HG03159 (cell line): ENCODE results near the gene ZNF891.

Experiments
- ATAC-seq: cut with Tn5 transposase; IDR thresholded peaks from one replicate; pipeline ENCODE4 v1.9.1; 2021; ENCODE audit warnings: mild to moderate bottlenecking, moderate library complexity; ENCODE audit not compliant: unreplicated experiment

Gene ZNF891

GRCh38 chr12:133130038-133130807 lies at the start of gene ZNF891, which contains the start of gene ZNF10:
Gene ZNF891, minus strand, starts transcription at chr12:133130274. Its CDS starts 8,356 bp downstream, at chr12:133121918.
Gene ZNF10, plus strand, starts transcription at chr12:133130627. Its CDS starts 13,866 bp downstream, at chr12:133144493.
- peak; percentile 91 for ATAC-seq

GRCh38 chr12:133174901-133175300 lies 44.8 kb upstream of the ZNF891 start:
- ATAC-seq: no peak

- ATAC-seq: no peak
These were observed 42.4 kb upstream of the ZNF891 start for GRCh38 chr12:133172491-133172890.

- no peak for ATAC-seq
These were observed 35.7 kb upstream of the ZNF891 start for GRCh38 chr12:133165776-133166175.

DNA sequence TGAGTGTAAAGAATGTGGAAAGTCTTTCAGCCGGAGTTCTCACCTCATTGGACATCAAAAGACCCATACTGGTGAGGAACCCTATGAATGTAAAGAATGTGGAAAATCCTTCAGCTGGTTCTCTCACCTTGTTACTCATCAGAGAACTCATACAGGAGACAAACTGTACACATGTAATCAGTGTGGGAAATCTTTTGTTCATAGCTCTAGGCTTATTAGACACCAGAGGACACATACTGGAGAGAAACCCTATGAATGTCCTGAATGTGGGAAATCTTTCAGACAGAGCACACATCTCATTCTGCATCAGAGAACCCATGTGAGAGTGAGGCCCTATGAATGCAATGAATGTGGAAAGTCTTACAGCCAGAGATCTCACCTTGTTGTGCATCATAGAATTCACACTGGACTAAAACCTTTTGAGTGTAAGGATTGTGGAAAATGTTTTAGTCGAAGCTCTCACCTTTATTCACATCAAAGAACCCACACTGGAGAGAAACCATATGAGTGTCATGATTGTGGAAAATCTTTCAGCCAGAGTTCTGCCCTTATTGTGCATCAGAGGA lies 26.1 kb upstream of the ZNF891 start:
- no peak for ATAC-seq

DNA sequence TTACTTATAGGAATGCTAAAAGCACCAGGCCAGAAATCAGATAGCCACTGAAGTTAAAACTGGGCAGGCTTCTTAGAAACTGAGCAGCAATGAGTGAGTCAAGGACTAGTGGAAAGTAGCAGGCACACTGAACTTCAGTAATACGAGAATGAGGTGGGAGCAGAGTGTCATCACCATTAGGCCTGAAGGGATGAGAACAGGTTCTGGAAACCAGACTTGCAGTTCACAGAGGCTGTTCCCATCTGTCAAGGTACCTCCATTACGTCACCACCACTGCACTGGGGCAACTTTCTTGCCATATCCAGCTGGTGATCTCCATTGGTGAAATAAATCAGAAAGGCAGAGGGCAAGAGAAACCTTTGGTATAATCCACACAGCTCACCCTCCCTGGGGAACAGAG lies 15.9 kb upstream of the ZNF891 start:
- no peak for ATAC-seq

- ATAC-seq: no peak
These were observed 5.7 kb upstream of the ZNF891 start for GRCh38 chr12:133135747-133136146.

DNA sequence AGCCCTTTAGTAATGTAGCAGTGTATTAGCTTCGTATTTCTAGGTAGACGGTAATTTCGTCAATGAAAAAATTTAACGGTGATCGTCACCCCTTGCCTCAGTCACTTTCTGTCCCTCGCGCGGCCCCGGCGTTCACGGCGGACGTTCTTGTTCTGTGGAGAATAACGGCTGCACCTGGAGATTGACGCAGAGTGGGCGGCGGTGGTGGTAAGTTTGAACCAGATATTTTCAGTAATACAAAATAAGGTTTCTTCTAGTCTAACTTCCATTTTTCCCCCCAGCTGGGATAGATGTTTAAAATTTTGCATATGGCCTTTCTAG lies 694 bp upstream of the ZNF891 start:
- peak; percentile 6 for ATAC-seq

DNA sequence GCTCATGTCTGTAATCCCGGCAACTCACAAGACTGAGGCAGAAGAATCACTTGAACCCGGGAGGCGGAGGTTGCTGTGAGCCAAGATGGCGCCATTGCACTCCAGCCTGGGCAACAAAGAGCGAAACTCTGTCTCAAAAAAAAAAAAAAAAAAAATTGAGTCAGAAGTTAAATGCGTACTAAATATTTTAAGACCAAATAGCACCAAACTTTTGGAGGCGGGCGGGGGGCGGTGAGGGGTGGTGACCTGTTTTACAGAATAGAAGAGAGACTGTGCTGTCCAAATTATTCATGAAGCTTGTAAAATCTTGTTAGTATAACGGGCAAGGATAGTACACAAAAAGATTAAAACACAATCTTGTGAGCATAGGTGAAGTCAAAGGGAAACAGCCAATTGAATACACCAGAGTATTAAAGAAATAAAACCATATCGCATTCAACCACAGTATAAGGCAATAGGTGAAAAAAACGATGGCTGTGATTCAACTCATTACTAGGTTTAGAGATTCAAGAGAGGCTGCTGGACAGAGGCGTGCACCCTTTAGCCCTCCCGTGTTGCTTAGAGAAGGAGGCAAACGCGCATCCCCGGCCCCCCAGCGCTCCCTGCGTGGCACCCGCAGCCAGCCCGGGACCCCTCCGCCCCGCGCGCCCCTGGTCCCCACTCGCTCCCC lies 571 bp downstream of the ZNF891 start:
- no peak for ATAC-seq

- no peak for ATAC-seq
These were observed 5.4 kb downstream of the ZNF891 start for GRCh38 chr12:133124674-133125073.

DNA sequence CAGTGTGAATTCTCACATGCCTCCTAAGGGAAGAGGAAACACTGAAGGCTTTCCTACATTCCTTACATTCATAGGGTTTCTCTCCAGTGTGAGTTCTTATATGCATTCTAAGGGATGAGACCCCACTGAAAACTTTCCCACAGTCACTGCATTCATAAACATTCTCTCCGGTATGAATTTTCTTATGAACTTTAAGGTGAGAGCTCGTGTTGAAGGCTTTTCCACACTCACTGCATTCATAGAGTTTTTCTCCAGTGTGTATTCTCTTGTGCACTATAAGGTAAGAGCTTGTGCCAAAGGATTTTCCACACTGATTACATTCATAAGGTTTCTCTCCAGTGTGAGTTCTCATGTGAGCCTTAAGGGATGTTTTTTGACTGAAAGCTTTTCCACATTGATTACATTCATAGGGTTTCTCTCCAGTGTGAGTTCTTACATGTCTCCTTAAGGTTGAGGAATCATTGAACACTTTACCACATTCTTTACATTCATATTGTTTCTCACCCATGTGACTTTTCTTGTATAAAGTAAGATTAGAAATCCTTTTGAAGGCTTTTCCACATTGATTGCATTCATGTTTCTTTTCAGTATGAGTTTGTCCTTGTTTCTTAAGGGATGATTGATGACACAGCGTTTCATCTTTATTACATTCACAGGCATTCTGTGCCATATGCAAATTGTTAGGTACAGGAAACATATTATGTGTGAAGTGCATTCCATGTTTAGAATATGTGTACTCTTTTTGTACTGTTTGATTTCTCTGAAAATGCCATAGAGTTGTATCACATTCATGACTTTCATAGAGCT lies 9.5 kb downstream of the ZNF891 start:
- ATAC-seq: no peak

- ATAC-seq: no peak
These were observed 21.9 kb downstream of the ZNF891 start for GRCh38 chr12:133108150-133108549.

DNA sequence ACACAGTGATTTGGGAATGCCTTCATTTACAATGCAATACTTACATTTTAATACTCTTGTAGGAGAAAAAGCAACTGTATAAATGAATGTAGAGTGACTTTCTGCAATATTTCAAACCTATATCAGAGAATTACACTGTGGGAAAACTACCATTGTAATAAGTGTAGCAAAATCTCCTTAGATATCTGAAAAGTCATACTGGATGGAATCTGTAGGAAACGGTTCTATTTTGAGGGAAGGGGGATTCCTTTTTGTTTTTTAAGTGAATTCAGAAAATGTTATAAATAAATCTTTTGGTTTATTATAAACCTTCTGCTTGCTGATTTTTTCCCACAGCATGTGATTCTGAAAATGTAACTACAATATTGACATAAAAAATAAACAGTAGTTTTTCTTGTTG lies 23.0 kb downstream of the ZNF891 start:
- no peak for ATAC-seq

- no peak for ATAC-seq
These were observed 23.8 kb downstream of the ZNF891 start for GRCh38 chr12:133106253-133106652.

GRCh38 chr12:133105620-133106019 lies 24.5 kb downstream of the ZNF891 start:
- ATAC-seq: no peak

DNA sequence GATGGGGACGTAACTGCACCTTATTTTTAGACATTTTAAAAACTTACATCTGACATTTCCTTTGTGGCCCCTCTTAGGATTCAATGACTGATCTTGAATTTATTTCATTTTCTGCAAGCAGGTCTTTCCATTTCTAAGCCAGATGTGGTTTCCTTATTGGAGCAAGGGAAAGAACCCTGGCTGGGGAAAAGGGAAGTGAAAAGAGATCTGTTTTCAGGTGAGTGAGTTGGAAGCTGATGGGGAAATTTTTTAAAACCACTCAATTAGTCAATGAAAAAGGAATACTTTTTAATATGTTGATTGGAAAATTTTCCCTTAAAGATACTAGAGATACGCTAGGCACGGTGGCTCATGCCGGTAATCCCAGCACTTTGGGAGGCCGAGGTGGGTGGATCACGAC lies 46.7 kb downstream of the ZNF891 start:
- no peak for ATAC-seq

DNA sequence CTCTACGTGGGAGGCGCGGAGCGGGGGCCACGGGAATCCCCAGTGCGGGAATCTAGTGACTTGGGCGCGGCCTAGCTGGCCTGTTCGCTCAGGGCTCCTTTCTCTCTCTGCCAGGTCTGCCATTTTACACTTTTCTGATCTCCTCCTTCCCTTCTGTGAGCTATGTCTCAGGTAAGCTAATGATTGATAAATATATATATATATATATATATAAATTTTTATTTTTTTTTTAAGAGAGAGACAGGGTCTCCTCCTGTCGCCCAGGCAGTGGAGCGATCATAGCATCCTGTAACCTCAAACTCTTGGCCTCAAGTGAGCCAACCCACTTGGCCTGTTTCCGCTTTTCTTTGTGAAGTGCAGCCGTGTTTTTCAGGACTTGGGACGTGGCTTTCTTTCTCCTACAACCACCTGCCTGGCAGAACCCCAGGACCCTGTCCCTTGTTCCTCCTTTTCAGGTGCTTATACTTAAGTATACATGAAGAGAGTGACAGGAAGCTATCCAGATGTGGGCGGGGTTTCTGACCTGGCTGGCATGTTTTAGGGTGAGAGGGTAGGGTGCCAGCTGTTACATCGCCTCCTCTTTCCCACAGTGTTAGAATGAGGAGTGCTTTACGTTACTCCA lies 48.8 kb downstream of the ZNF891 start:
- ATAC-seq: no peak

GRCh38 chr12:133080368-133081158 lies 49.5 kb downstream of the ZNF891 start, which contains the start of gene ZNF140:
Gene ZNF140, plus strand, starts transcription at chr12:133080923. Its CDS starts 398 bp downstream, at chr12:133081321.
- peak; percentile 72 for ATAC-seq

DNA sequence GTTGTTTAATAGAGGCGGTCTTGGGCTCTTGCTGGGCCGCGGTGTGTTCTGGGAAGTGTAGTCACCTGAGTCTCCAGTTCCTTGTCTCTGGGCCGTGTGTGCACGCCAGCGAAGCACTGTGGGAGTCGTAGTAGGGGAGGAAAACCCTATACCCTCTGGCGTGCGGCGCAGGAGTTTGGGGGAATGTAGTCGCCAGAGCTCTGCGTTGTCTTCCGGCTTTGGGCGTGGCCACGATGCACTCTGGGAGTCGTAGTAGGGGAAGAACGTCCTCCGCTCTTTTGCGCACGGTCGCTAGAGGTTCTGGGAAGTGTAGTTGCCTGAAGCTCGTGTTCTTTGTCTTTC lies 50.1 kb downstream of the ZNF891 start:
- peak; percentile 73 for ATAC-seq

DNA sequence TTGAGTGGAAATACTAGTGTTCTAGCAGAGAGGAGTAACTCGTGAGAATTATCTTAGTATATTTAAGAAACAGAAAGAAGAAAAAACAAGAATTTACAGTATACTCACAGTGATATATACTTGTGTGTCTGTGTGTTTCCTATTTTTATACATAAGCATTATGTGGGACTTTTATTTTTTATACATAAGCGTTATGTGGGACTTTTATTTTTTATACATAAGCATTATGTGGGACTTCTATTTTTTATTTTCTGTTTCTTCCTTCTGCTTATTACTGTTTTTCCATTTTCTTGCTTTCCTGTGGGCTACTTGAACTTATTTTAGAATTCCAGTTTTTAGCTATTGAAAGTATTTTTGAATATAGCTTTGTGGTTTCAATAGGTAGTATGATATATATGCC lies 56.2 kb downstream of the ZNF891 start:
- ATAC-seq: no peak
